Endometrial microvascular endothelial cells (primary cell): Measurements from ENCODE around the gene COL18A1. TPM values are rescaled to one million over a fixed set of nuclear protein-coding genes. Genes with fewer than 3 reads are reported as not detected.
"Not testable (repeated sequence)": the region's sequence is repeated elsewhere in the genome, so short reads cannot be mapped to it uniquely, and the experiment has no call there.

Source experiments
- in situ Hi-C: cut with HindIII; loops from 2 replicates; pipeline ENCODE4 v1.10.0; 2017; ENCODE audit warnings: low sequenced_read_pairs, low pct_unique_long_range_greater_than_20kb; ENCODE audit errors: inconsistent ontology term
- total RNA-seq: library from RNA; depleted of rRNA; stranded (reverse); fragments of >200 nt; gene quantifications from one replicate; pipeline ENCODE4 v1.2.3, GENCODE V29; 2015; ENCODE audit errors: inconsistent ontology term

COL18A1 gene
- total RNA-seq, 1 donor from 2014 or later = 261 TPM

DNA sequence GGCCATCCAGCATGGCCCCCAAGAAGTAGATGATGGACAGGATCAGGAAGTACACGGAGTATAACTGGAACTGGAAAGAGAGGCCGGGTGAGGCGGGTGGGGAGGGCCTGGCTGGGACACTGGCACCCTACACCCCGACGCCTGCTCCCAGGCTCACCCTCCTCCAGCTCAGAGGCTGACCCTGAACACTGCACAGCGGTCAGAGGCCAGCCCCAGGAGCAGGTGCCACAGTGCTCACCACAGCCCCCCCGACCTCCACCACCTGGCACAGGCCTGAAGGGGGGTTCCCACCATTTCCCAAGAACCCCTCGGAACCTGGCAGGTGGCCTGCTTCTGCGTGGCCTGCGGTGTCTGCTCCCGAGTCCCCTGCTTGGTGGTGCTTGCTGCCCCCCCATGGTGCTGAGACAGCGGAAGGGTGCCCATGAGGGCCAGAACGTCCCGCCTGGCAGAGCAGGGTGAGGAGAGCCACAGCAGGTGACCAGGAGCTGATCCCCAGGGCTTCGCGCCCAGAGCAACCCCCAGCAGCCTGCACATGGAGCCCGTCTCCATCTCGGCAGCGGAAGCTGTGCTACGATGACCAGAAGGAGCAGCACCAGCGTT is 111.2 kb downstream of the COL18A1 start:
- in situ Hi-C loops = no loop called here

DNA sequence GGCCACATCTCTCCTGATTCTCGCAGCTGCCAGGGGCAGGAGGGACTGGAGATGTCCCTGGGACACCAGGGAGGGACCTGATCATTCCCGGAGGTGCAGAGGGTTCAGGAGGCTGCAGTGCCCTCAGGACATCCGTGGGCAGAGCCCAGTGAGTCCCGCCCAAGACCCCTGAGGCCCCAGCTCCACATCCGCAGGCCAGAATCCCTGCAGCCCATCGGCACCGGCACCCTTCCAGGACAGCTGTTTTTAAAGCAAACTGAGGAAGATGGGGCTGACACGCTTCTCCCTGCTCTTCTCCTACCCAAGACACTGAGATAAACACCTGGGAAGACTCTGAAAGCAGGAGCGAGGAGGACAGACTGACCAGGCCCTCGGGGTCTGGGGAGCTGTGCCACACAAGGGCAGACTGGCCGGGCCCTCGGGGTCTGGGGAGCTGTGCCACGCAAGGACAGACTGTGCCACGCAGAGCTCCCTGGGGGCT is 111.7 kb downstream of the COL18A1 start:
- in situ Hi-C loops = no loop called here

GRCh38 chr21:45517249-45518065 is 112.5 kb downstream of the COL18A1 start:
- in situ Hi-C loops = no loop called here

DNA sequence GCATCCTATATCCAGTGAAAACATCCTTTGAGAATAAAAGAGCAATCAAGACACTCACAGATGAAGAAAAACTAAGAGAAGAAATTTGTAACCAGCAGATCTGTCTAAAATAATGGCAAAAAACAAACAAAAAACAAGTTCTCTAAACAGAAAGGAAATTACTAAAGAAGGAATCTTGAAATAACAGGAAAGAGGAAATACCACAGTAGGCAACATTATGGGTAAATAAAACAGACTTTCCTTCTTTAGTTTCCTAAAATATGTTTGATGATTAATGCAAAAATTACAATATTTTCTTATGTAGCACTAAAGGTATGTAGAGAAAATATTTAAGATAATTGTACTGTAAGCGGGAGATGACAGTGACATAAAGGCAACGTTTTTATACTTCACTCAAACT is 113.8 kb downstream of the COL18A1 start:
- in situ Hi-C loops = no loop called here

GRCh38 chr21:45519182-45519581 is 114.2 kb downstream of the COL18A1 start:
- in situ Hi-C loops = no loop called here

DNA sequence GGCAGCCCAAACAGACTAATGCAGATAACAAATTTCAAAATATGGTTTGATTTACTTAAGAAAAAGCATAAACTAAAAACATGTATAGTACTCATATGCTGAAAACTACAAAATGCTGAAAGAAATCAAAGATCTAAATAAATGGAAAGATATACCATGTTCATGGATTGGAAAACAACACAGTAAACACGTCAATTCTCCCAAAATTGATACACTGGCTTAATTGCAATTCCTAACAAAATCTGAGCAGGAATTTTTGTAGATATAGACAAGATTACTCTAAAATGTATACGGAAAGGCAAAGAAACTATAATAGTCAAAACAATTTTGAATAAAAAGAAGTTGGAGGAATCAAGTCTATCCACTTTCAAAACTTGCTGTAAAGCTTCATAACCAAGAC is 116.3 kb downstream of the COL18A1 start:
- in situ Hi-C loops = no loop called here

- in situ Hi-C loops = no loop called here
Observed at GRCh38 chr21:45522381-45522780, 117.4 kb downstream of the COL18A1 start.

- in situ Hi-C loops = no loop called here
Observed at GRCh38 chr21:45522986-45523385, 118.0 kb downstream of the COL18A1 start.

GRCh38 chr21:45523411-45524101 is 118.6 kb downstream of the COL18A1 start:
- in situ Hi-C loops = no loop called here

- in situ Hi-C loops = no loop called here
Observed at GRCh38 chr21:45524756-45525152, 119.8 kb downstream of the COL18A1 start.

GRCh38 chr21:45525153-45525909 is 120.4 kb downstream of the COL18A1 start:
- in situ Hi-C loops = no loop called here

GRCh38 chr21:45525910-45526306 is 120.9 kb downstream of the COL18A1 start:
- in situ Hi-C loops = no loop called here

DNA sequence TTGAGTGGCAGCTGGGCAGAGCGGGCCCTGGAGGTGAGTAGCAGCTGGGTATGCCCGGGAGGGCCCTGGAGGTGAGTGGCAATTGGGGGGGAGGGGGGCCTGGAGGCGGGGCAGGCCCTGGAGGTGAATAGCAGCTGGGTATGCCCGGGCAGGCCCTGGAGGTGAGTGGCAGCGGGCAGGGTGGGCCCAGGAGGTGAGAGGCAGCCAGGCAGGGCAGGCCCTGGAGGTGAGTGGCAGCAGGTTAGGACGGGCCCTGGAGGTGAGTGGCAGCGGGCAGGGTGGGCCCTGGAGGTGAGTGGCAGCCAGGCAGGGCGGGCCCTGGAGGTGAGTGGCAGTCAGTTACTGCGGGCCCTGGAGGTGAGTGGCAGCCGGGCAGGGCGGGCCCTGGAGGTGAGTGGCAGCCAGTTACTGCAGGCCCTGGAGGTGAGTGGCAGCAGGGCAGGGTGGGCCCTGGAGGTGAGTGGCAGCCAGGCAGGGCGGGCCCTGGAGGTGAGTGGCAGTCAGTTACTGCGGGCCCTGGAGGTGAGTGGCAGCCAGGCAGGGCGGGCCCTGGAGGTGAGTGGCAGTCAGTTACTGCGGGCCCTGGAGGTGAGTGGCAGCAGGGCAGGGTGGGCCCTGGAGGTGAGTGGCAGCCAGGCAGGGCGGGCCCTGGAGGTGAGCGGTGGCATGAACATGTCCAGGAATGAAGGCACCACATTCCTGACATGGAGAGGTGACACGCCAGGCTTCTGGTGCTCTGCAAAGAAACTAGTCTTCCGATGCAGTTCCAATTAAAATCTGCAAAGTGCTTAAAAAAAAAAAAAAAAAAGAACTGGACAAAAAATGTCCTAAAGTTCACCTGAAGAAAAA is 122.4 kb downstream of the COL18A1 start:
- in situ Hi-C loops = not testable (repeated sequence)

- in situ Hi-C loops = no loop called here
Observed at GRCh38 chr21:45528028-45528705, 123.2 kb downstream of the COL18A1 start.

- in situ Hi-C loops = no loop called here
Observed at GRCh38 chr21:45528981-45529784, 124.2 kb downstream of the COL18A1 start.

GRCh38 chr21:45529785-45530422 is 124.9 kb downstream of the COL18A1 start:
- in situ Hi-C loops = no loop called here
